ENCODE data around the gene NOTUM. TPM values are rescaled to one million over a fixed set of nuclear protein-coding genes. Genes with fewer than 3 reads are reported as not detected.

Gene NOTUM
- total and polyA plus RNA-seq, 2 experiments from 2014 or later = 0.29 to 1.6 TPM

GRCh38 chr17:81934850-81935708 lies 25.9 kb downstream of the NOTUM start (continued):
- TF ChIP-seq ZNF462 (CRISPR knock-in tag; IDR thresholded peaks at IDR 0.05) (no peak), EZH2phosphoT487 (IDR thresholded peaks at IDR 0.05; ENCODE audit: unreplicated experiment) (no peak), ZNF331 (CRISPR knock-in tag; IDR thresholded peaks at IDR 0.05; ENCODE audit: low read depth) (no peak), CTCF (conservative IDR thresholded peaks at IDR 0.05; ENCODE audit: low read depth in 2 of 2) (no peak), REST (IDR thresholded peaks at IDR 0.05; ENCODE audit: unreplicated experiment) (no peak), EZH2 (IDR thresholded peaks at IDR 0.05; ENCODE audit: low read depth, unreplicated experiment) (no peak), STAT1 (IDR thresholded peaks at IDR 0.05; ENCODE audit: unreplicated experiment) (no peak), ZNF114 (CRISPR knock-in tag; IDR thresholded peaks at IDR 0.05) (no peak), ETS1 (IDR thresholded peaks at IDR 0.05) (no peak), JUNB (IDR thresholded peaks at IDR 0.05; ENCODE audit: unreplicated experiment) (no peak)

Data from GM23338 (cell line).